MM.1S (cell line): ENCODE measurements around the gene BCAS3.
A peak's percentile ranks its signal among the peaks of the same experiment; 100 is the strongest.

Experiments
- DNase-seq: peaks from one replicate; pipeline ENCODE4 v3.0.0-alpha.2; 2015
- H2AFZ ChIP-seq: fragments of 300-600 bp; sonication (generic); 2 replicates; pipeline ENCODE4 v1.6.0; 2016; ENCODE audit warnings: antibody characterized with exemption, low read length
- H3F3A ChIP-seq: fragments of 300-600 bp; sonication (generic); 2 replicates; pipeline ENCODE4 v1.6.1; 2016; ENCODE audit warnings: mild to moderate bottlenecking, antibody characterized with exemption, low read length, moderate library complexity, mixed read lengths; ENCODE audit not compliant: insufficient read depth
- H3K27ac ChIP-seq: fragments of 300-600 bp; sonication (generic); 2 replicates; pipeline ENCODE4 v1.5.1; 2016; ENCODE audit warnings: mild to moderate bottlenecking, low read length
- H3K27me3 ChIP-seq: fragments of 300-600 bp; sonication (generic); replicated peaks from 2 replicates; pipeline ENCODE4 v1.6.0; 2016; ENCODE audit warnings: low read length; ENCODE audit not compliant: insufficient read depth
- H3K36me3 ChIP-seq: fragments of 300-600 bp; sonication (generic); replicated peaks from 2 replicates; pipeline ENCODE4 v1.6.1; 2016; ENCODE audit warnings: mild to moderate bottlenecking, low read length, mixed read lengths; ENCODE audit not compliant: insufficient read depth
- H3K4me1 ChIP-seq: fragments of 300-600 bp; sonication (generic); 2 replicates; pipeline ENCODE4 v1.6.1; 2016; ENCODE audit warnings: low read length, mixed read lengths
- H3K4me2 ChIP-seq: fragments of 300-600 bp; sonication (generic); 2 replicates; pipeline ENCODE4 v1.6.0; 2016; ENCODE audit warnings: low read depth, low read length
- H3K4me3 ChIP-seq: fragments of 300-600 bp; sonication (generic); 2 replicates; pipeline ENCODE4 v1.5.1; 2016; ENCODE audit warnings: low read length, mixed read lengths
- H3K79me2 ChIP-seq: fragments of 300-600 bp; sonication (generic); 2 replicates; pipeline ENCODE4 v1.6.1; 2016; ENCODE audit warnings: mixed run types, low read length, mixed read lengths
- H3K9ac ChIP-seq: fragments of 300-600 bp; sonication (generic); 2 replicates; pipeline ENCODE4 v1.6.1; 2016; ENCODE audit warnings: low read length, mixed read lengths
- H3K9me2 ChIP-seq: fragments of 300-600 bp; sonication (generic); replicated peaks from 2 replicates; pipeline ENCODE4 v1.6.1; 2016; ENCODE audit warnings: mild to moderate bottlenecking, low read length, mixed read lengths; ENCODE audit not compliant: insufficient read depth
- H3K9me3 ChIP-seq: fragments of 300-600 bp; sonication (generic); replicated peaks from 2 replicates; pipeline ENCODE4 v1.6.1; 2016; ENCODE audit warnings: mild to moderate bottlenecking, low read length, mixed read lengths; ENCODE audit not compliant: insufficient read depth
- H4K20me1 ChIP-seq: fragments of 300-600 bp; sonication (generic); 2 replicates; pipeline ENCODE4 v1.6.1; 2016; ENCODE audit warnings: mild to moderate bottlenecking, low read length, moderate library complexity, mixed read lengths; ENCODE audit not compliant: insufficient read depth
- EZH2 ChIP-seq: fragments of 300-600 bp; sonication (generic); optimal IDR thresholded peaks from 2 replicates; pipeline ENCODE3; 2017; ENCODE audit warnings: low read depth, mild to moderate bottlenecking, antibody characterized with exemption, low read length, mixed read lengths
- EZH2phosphoT487 ChIP-seq: fragments of 300-600 bp; sonication (generic); IDR thresholded peaks from 2 replicates; pipeline ENCODE4 v1.6.1; 2018; ENCODE audit warnings: antibody characterized with exemption, low read length
- TF ChIP-seq, protein P1 (sequence below): fragments of 300-600 bp; sonication (generic); IDR thresholded peaks from 2 replicates; pipeline ENCODE4 v1.5.1; 2016; ENCODE audit warnings: antibody characterized with exemption, low read length, mixed read lengths

Gene BCAS3

DNA sequence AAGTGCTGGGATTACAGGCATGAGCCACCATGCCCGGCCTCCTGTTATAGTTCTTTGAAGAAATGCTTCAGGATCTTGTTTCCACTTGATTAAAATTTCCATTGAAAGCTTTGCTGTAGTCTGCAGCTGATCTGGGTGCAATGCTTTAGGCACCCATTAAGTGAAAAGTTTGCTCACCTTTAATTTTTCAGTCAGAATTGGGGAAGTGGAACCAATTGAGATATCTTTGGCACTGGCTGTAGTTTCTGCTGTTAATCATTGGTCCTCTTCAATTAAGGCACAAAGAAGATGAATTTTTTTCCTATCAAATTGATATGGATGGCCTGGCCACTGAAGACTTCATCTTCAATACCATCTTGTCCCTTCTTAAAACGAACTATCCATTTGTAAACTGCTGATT is 385.9 kb downstream of the BCAS3 start:
- TF ChIP-seq EZH2 (no peak), EZH2phosphoT487 (no peak)
- TF ChIP-seq, protein P1, sequence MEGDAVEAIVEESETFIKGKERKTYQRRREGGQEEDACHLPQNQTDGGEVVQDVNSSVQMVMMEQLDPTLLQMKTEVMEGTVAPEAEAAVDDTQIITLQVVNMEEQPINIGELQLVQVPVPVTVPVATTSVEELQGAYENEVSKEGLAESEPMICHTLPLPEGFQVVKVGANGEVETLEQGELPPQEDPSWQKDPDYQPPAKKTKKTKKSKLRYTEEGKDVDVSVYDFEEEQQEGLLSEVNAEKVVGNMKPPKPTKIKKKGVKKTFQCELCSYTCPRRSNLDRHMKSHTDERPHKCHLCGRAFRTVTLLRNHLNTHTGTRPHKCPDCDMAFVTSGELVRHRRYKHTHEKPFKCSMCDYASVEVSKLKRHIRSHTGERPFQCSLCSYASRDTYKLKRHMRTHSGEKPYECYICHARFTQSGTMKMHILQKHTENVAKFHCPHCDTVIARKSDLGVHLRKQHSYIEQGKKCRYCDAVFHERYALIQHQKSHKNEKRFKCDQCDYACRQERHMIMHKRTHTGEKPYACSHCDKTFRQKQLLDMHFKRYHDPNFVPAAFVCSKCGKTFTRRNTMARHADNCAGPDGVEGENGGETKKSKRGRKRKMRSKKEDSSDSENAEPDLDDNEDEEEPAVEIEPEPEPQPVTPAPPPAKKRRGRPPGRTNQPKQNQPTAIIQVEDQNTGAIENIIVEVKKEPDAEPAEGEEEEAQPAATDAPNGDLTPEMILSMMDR, result no peak

DNA sequence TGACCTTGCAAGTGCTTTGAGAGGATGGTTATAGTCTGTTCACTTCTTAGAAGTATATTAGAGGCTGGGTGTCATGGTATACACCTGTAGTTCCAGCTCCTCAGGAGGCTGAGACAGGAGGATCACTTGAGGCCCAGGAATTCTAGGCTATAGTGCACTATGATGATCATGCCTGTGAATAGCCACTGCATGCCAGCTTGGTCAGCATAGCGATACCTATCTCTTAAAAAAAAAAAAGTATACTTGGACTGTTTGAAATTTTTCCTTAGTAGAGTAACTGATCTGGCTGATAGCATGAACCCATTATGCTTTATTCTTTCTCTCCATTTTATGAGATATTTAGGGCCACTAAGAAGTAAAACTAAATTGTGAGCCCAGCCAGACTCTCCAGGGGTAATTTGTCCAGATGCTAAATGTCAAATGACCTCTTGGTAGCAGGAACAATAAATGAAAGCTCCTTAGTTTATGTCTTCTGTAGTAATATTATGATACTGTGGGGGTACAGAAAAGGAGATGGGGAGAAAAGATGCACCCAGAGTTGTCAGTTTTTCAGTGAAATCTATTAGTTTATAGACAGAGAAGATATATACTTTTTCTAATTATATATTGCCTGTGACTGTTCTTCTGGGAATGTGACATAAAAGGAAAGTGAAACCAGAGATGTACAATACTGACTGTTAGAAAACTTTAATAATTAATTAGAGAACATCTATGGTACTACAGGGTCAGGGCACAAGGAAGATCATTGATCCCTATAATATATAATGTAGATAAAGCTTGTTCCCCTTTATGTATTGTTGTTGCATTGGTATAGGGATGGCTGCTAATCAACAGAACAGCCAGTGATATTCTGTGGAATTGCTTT is 386.7 kb downstream of the BCAS3 start:
- Histone ChIP-seq H3F3A (no peaks in the 10 kb centered on the region), H3K36me3 (no peaks in the 10 kb centered on the region), H2AFZ (no peak overlapping the region), H3K9me2 (no peaks in the 10 kb centered on the region), H3K4me2 (peak overlapping the region; percentile 36; the same call in 1 of the 2 replicates), H3K27me3 (no peaks in the 10 kb centered on the region), H3K9ac (no peak overlapping the region), H3K27ac (no peak overlapping the region), H3K9me3 (no peaks in the 10 kb centered on the region), H3K79me2 (no peaks in the 10 kb centered on the region), H3K4me3 (no peak overlapping the region), H4K20me1 (no peaks in the 10 kb centered on the region), H3K4me1 (peaks cover 16% of the 10 kb centered on the region)
- TF ChIP-seq EZH2phosphoT487 (no peak), EZH2 (no peak)
- TF ChIP-seq, protein P1, result no peak
- DNase-seq, result no peak

More for the DNA sequence above, 385.9 kb downstream of the BCAS3 start:
- no peaks in the 10 kb centered on the region for H3K9me3 ChIP-seq
- no peak overlapping the region for H3K4me3 ChIP-seq
- H3K36me3 ChIP-seq, result no peaks in the 10 kb centered on the region
- no peaks in the 10 kb centered on the region for H3K9me2 ChIP-seq
- H3K27ac ChIP-seq, result no peak overlapping the region
- no peak for DNase-seq
- no peak overlapping the region for H3K4me2 ChIP-seq
- H3K27me3 ChIP-seq, result no peaks in the 10 kb centered on the region
- no peaks in the 10 kb centered on the region for H3F3A ChIP-seq
- H2AFZ ChIP-seq, result no peak overlapping the region
- no peaks in the 10 kb centered on the region for H3K79me2 ChIP-seq
- no peaks in the 10 kb centered on the region for H4K20me1 ChIP-seq
- H3K4me1 ChIP-seq, result peaks cover 16% of the 10 kb centered on the region
- H3K9ac ChIP-seq, result no peak overlapping the region

DNA sequence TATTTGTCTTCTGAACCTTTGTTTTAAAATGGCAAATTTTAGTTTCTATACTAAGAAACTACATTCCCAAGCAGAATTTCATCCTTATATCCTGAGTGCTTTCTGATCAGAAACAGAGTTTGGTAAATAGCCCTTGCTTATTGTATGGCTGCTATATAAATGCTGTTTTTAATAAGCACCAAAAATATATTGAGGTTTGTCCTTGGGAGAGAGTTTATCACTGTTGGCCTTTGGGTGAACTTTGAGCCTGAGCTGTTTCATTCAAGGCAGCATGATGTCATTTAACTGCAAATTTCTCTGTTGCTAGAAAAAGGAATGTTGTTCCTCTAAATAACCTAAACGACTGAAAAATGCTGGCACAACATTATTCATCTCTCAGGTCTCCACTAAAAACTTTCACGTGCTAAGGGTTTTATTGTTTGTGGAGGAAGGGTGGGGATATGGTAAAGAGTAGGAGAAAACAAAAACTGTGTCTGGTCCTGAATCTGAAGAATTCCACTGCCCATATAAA is 387.7 kb downstream of the BCAS3 start:
- Histone ChIP-seq H3K9me2 (no peaks in the 10 kb centered on the region), H3K9ac (no peak overlapping the region), H3K4me3 (no peak overlapping the region), H3K4me2 (peak overlapping the region; percentile 36; the same call in 1 of the 2 replicates), H3K27ac (no peak overlapping the region), H3K9me3 (no peaks in the 10 kb centered on the region), H3K27me3 (no peaks in the 10 kb centered on the region), H4K20me1 (no peaks in the 10 kb centered on the region), H3F3A (no peaks in the 10 kb centered on the region), H3K4me1 (peaks cover 16% of the 10 kb centered on the region), H2AFZ (no peak overlapping the region), H3K36me3 (no peaks in the 10 kb centered on the region), H3K79me2 (no peaks in the 10 kb centered on the region)
- DNase-seq, result peak; percentile 53
- TF ChIP-seq EZH2phosphoT487 (no peak), EZH2 (no peak)
- TF ChIP-seq, protein P1, result no peak
